ENCODE data around the gene GRK5.

DNA sequence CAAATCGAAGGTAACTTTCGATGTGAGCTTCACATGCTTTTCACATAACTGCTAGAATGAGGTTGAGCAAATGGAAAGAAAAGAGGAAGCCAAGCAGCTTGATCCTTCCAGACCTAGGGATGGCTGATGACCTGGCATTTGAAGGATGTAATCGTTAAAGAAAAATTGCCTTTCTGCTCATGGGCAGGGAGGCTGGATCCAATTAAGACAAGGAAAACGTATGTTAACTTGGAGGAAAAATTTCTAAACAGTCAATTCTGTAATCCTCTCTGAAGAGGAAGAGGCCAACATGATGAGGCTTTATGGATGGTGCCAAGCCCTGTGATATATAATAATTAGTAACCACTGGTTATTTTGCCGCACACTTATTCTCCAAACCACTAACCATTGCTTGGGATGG, 12.5 kb downstream of the GRK5 start:
- TF ChIP-seq, protein P1, sequence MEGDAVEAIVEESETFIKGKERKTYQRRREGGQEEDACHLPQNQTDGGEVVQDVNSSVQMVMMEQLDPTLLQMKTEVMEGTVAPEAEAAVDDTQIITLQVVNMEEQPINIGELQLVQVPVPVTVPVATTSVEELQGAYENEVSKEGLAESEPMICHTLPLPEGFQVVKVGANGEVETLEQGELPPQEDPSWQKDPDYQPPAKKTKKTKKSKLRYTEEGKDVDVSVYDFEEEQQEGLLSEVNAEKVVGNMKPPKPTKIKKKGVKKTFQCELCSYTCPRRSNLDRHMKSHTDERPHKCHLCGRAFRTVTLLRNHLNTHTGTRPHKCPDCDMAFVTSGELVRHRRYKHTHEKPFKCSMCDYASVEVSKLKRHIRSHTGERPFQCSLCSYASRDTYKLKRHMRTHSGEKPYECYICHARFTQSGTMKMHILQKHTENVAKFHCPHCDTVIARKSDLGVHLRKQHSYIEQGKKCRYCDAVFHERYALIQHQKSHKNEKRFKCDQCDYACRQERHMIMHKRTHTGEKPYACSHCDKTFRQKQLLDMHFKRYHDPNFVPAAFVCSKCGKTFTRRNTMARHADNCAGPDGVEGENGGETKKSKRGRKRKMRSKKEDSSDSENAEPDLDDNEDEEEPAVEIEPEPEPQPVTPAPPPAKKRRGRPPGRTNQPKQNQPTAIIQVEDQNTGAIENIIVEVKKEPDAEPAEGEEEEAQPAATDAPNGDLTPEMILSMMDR (IDR thresholded peaks at IDR 0.05) = no peak
- TF ChIP-seq EP300 (IDR thresholded peaks at IDR 0.05) (no peak), POLR2A (IDR thresholded peaks at IDR 0.05) (no peak), POLR2AphosphoS5 (IDR thresholded peaks at IDR 0.05) (no peak)
